ENCODE results near the gene VEGFD.
A peak's percentile ranks its signal among the peaks of the same experiment; 100 is the strongest.

The VEGFD gene

DNA sequence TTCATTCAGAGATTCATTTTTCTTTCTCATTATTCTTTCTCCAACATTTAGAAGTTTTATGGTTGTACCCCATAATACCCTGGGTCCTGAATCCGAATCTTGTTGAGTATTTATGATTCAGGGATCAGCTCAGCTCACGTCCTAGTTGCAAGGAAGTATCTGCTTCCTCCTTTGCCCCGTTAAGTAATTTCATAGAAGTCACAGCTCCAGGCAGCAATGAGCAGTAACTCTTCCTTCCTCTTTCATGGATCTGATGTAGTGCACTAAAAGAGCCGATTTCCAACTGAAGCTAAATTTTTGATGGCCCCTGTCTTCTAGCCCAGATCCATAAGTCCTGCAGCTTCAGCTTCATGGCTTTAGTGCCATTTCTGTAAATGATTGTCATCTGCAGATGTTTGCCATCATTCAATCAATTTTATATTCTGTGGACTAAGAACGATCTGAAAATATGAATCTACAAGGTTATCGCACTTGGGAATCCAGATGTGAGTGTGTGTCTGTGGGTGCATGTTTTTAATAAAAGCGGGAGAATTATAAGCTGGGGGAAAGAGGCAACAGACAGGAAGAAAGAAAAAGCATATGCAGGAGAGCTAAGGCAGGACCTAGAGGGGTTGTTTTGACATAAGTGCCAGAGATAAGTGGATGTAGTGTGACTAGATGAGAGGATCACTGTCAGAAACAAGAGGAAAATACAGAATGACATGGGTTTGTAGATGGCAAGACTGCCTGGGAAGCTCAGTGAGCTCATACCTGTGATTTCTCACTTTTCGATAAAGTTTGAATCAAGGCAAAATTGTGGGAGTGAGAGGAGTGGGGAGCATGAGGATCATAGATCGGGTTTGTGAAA lies 17.5 kb downstream of the VEGFD start:
- DNase-seq (ENCODE audit: low read depth), result no peak

DNA sequence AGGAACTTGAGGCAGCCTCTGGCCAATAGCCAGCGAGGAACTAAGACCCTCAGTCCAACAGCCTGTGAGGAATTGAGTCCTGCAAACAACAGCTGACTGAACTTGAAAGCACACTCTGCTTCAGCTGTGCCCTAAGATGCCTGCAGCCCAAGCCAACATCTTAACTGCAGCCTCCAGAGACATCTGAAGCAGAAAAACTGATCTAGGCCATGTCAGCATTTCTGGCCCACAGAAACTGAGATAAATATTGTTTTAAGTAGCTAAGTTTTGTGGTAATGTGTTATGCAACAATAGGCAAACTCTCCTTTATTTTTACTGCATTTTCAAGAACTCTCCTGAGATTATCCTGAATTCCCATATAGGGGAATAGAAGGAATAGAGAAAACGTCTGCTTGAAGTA lies 24.5 kb downstream of the VEGFD start:
- no peak for DNase-seq (ENCODE audit: low read depth)
- TF ChIP-seq, protein P1, sequence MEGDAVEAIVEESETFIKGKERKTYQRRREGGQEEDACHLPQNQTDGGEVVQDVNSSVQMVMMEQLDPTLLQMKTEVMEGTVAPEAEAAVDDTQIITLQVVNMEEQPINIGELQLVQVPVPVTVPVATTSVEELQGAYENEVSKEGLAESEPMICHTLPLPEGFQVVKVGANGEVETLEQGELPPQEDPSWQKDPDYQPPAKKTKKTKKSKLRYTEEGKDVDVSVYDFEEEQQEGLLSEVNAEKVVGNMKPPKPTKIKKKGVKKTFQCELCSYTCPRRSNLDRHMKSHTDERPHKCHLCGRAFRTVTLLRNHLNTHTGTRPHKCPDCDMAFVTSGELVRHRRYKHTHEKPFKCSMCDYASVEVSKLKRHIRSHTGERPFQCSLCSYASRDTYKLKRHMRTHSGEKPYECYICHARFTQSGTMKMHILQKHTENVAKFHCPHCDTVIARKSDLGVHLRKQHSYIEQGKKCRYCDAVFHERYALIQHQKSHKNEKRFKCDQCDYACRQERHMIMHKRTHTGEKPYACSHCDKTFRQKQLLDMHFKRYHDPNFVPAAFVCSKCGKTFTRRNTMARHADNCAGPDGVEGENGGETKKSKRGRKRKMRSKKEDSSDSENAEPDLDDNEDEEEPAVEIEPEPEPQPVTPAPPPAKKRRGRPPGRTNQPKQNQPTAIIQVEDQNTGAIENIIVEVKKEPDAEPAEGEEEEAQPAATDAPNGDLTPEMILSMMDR (conservative IDR thresholded peaks at IDR 0.05; ENCODE audit: low read length), result no peak
- H3K4me3 ChIP-seq (ENCODE audit: low read length), result no peak overlapping the region

More for the DNA sequence above, 17.5 kb downstream of the VEGFD start:
- H3K4me3 ChIP-seq (ENCODE audit: low read length), result no peak overlapping the region
- TF ChIP-seq, protein P1 (conservative IDR thresholded peaks at IDR 0.05; ENCODE audit: low read length), result no peak

DNA sequence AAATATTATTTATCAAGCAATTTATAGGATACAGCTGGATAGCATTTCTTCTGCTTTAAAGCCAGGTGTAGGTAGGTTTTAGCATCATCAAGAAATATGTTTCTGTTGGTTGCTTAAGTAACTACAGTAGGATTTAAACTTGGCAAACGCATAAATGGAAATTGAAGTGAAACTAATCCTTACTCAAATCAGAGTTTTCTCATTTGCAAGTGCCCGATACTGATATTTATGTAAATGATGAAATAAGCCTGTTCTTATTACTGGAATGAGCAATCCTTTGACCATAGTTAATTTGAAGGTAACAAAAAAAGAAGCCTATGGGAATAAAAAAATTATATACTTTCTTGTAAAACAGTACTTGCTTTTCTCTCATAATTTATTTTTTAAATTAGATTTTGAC lies 25.7 kb downstream of the VEGFD start:
- TF ChIP-seq, protein P1 (conservative IDR thresholded peaks at IDR 0.05; ENCODE audit: low read length), result no peak
- no peak overlapping the region for H3K4me3 ChIP-seq (ENCODE audit: low read length)
- DNase-seq (ENCODE audit: low read depth), result no peak

DNA sequence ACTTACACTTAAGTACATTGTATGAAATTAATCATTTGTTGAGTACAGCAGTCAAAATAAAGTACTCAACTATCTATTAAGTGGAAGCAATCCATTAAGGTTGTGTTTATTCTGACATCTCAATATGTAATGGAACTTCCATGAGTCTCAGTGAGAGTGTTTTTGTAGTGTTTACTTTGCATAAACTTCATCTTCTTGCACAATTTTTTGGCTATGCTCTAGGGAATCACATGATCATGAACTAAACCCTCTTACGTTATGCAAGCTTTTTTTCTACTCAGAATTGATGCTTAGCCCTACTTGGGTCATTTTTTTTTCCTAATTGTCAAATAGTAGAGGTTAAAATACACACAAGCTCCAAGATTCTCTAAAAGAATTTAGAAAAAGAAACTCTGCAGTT lies 27.8 kb downstream of the VEGFD start:
- no peak overlapping the region for H3K4me3 ChIP-seq (ENCODE audit: low read length)
- DNase-seq (ENCODE audit: low read depth), result peak; percentile 53
- TF ChIP-seq, protein P1 (conservative IDR thresholded peaks at IDR 0.05; ENCODE audit: low read length), result no peak

DNA sequence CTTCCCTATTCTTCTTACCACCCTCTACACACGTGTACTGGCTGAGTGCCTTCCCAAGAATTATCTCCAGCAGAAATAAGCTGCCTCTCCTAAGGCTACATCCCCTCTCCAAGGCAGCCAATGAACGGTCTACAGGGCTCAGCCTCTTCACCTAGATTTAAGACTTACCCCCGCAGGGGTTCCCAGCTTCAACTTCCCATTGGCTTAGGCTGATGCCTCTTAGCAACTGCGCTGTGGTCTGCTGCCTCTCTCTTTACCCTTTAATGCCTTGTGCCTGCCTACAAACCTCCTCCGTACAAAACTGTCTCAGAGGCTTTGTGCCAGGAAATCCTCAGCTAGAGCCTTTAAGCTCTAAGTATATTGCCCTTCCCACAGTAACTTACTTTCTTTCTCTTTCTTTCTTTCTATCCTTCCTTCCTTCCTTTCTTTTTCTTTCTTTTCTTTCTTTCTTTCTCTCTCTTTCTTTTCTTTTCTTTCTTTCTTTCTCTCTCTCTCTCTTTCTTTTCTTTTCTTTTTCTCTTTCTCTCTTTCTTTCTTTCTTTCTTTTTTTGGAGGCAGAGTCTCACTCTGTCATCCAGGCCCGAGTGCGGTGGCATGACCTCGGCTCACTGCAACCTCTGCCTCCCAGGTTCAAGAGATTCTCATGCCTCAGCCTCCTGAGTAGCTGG lies 33.8 kb downstream of the VEGFD start:
- no peak overlapping the region for H3K4me3 ChIP-seq (ENCODE audit: low read length)
- no peak for DNase-seq (ENCODE audit: low read depth)
- TF ChIP-seq, protein P1 (conservative IDR thresholded peaks at IDR 0.05; ENCODE audit: low read length), result no peak

DNA sequence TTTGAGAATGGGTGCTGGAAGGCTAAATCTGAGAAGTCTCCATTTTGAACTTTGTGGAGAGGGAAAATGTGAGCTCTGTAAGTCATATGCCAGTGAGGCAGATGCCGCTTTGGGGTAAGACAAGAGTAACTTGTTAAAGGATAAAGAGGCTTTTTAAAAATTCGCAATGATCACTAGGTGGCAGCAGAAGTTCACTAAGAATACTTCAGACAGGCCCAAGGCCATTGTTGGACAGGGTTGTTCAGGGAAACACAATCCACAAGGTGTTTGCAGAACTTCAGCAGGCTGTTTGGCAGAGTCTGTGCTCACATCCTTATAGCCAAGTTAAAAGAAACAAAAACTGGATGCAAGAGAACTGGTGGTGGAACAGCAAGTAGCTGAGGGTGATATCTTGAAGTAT lies 35.2 kb downstream of the VEGFD start:
- H3K4me3 ChIP-seq (ENCODE audit: low read length), result no peak overlapping the region
- peak; percentile 60 for DNase-seq (ENCODE audit: low read depth)
- TF ChIP-seq, protein P1 (conservative IDR thresholded peaks at IDR 0.05; ENCODE audit: low read length), result peak; percentile 59

DNA sequence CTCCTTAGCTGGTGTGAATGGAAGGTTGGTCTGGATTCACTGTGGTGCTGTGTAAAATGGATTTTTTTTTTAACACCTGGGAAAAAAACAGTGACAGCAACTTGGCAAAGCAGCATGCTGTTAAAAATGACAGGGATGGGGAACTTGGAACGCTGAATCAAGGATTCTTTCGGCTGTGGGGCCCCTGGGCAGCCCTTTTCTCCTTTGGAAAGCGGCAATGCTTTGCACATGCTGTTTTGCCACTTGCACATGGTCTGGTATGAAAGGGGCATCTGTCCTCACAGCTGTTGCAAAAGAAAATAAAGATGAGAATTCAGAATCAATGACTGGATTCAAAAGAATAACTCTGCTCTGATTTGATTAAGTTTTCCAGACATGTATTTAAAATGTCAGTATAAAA lies 38.2 kb downstream of the VEGFD start:
- no peak for DNase-seq (ENCODE audit: low read depth)
- TF ChIP-seq, protein P1 (conservative IDR thresholded peaks at IDR 0.05; ENCODE audit: low read length), result no peak

More for the DNA sequence above, 38.2 kb downstream of the VEGFD start:
- no peak overlapping the region for H3K4me3 ChIP-seq (ENCODE audit: low read length)

Measured in AG10803 (cell line).